Neural cell (in vitro differentiated cells): ENCODE measurements around the gene CHRM3. TPM values are rescaled to one million over a fixed set of nuclear protein-coding genes. Genes with fewer than 3 reads are reported as not detected.

Source experiments
- H2AFZ ChIP-seq: fragments of 200-600, 300-800 bp; sonication (generic), shearing (Covaris generic); 2 replicates; pipeline ENCODE4 v1.6.0; 2014; ENCODE audit warnings: low read depth, mild to moderate bottlenecking, antibody characterized with exemption, low read length, moderate library complexity
- H3F3A ChIP-seq: fragments of 200-600 bp; shearing (Covaris generic); 2 replicates; pipeline ENCODE4 v1.6.1; 2016; ENCODE audit warnings: mild to moderate bottlenecking, moderate library complexity, mixed read lengths, antibody characterized with exemption, low read length; ENCODE audit not compliant: insufficient read depth, poor library complexity, severe bottlenecking
- H3K27ac ChIP-seq: fragments of 200-600, 300-800 bp; sonication (generic), shearing (Covaris generic); 2 replicates; pipeline ENCODE4 v1.5.1; 2014; ENCODE audit warnings: mild to moderate bottlenecking, low read length, moderate library complexity
- H3K27me3 ChIP-seq: fragments of 300-800, 200-600 bp; sonication (generic), shearing (Covaris generic); 2 replicates; pipeline ENCODE4 v1.6.0; 2014; ENCODE audit warnings: mild to moderate bottlenecking, low read depth, low read length, moderate library complexity; ENCODE audit not compliant: insufficient read depth
- H3K36me3 ChIP-seq: fragments of 300-800, 200-600 bp; sonication (generic), shearing (Covaris generic); 2 replicates; pipeline ENCODE4 v1.5.1; 2014; ENCODE audit warnings: mild to moderate bottlenecking, antibody characterized with exemption, low read length, moderate library complexity; ENCODE audit not compliant: insufficient read depth
- H3K4me2 ChIP-seq: fragments of 300-800, 200-600 bp; sonication (generic), shearing (Covaris generic); 2 replicates; pipeline ENCODE4 v1.6.0; 2014; ENCODE audit warnings: mild to moderate bottlenecking, low read length
- H3K4me3 ChIP-seq: fragments of 300-800, 200-600 bp; sonication (generic), shearing (Covaris generic); 2 replicates; pipeline ENCODE4 v1.5.1; 2014; ENCODE audit warnings: mild to moderate bottlenecking, low read length, moderate library complexity
- H3K79me2 ChIP-seq: fragments of 200-600 bp; shearing (Covaris generic); replicated peaks from 2 replicates; pipeline ENCODE4 v1.6.0; 2014; ENCODE audit warnings: mild to moderate bottlenecking, low read length, moderate library complexity; ENCODE audit not compliant: insufficient read depth
- H3K9ac ChIP-seq: fragments of 300-800, 200-600 bp; sonication (generic), shearing (Covaris generic); 2 replicates; pipeline ENCODE4 v1.6.1; 2016; ENCODE audit warnings: mild to moderate bottlenecking, low read length, mixed read lengths
- H3K9me2 ChIP-seq: fragments of 200-600 bp; shearing (Covaris generic); 2 replicates; pipeline ENCODE4 v1.6.1; 2016; ENCODE audit warnings: mild to moderate bottlenecking, low read length, mixed read lengths; ENCODE audit not compliant: insufficient read depth
- H3K9me3 ChIP-seq: fragments of 200-600, 300-800 bp; sonication (generic), shearing (Covaris generic); 2 replicates; pipeline ENCODE4 v1.6.1; 2016; ENCODE audit warnings: mild to moderate bottlenecking, mixed run types, low read length, moderate library complexity, mixed read lengths
- H4K20me1 ChIP-seq: fragments of 200-600 bp; shearing (Covaris generic); 2 replicates; pipeline ENCODE4 v1.6.1; 2016; ENCODE audit warnings: mild to moderate bottlenecking, mixed run types; ENCODE audit not compliant: insufficient read depth
- EP300 ChIP-seq: fragments of 450-650 bp; conservative IDR thresholded peaks from 2 replicates; pipeline ENCODE4 v1.6.1; 2014; ENCODE audit warnings: antibody characterized with exemption, mild to moderate bottlenecking, moderate library complexity; ENCODE audit not compliant: poor library complexity, severe bottlenecking
- EZH2 ChIP-seq: fragments of 200-600, 300-800 bp; shearing (Covaris generic), sonication (generic); IDR thresholded peaks from 2 replicates; pipeline ENCODE4 v1.6.1; 2014; ENCODE audit warnings: antibody characterized with exemption, low read length, borderline replicate concordance, mild to moderate bottlenecking; ENCODE audit not compliant: insufficient read depth, poor library complexity, severe bottlenecking
- MXI1 ChIP-seq: fragments of 450-650 bp; conservative IDR thresholded peaks from 2 replicates; pipeline ENCODE4 v1.6.1; 2014; ENCODE audit warnings: antibody characterized with exemption, mild to moderate bottlenecking; ENCODE audit not compliant: poor library complexity, severe bottlenecking
- POLR2AphosphoS5 ChIP-seq: IDR thresholded peaks from 2 replicates; pipeline ENCODE4 v1.6.1; 2012
- RAD21 ChIP-seq: fragments of 450-650 bp; conservative IDR thresholded peaks from 2 replicates; pipeline ENCODE4 v1.6.1; 2014; ENCODE audit warnings: antibody characterized with exemption, mild to moderate bottlenecking, moderate library complexity
- SMC3 ChIP-seq: fragments of 450-650 bp; conservative IDR thresholded peaks from 2 replicates; pipeline ENCODE4 v1.6.1; 2014; ENCODE audit warnings: antibody characterized with exemption, mild to moderate bottlenecking, moderate library complexity; ENCODE audit not compliant: poor library complexity
- TAF1 ChIP-seq: IDR thresholded peaks from 2 replicates; pipeline ENCODE4 v1.6.1; 2012; ENCODE audit warnings: low read depth
- polyA plus RNA-seq: library from polyadenylated mRNA; depleted of rRNA; stranded (reverse); fragments of >200 nt; gene quantifications from 2 replicates; pipeline ENCODE4 v1.2.3, GENCODE V29; 2014
- TF ChIP-seq, protein P1 (sequence below): IDR thresholded peaks from 2 replicates; pipeline ENCODE4 v1.6.1; 2012; ENCODE audit warnings: borderline replicate concordance
- TF ChIP-seq, protein P2 (sequence below): fragments of 450-650 bp; IDR thresholded peaks from 2 replicates; pipeline ENCODE4 v1.5.1; 2014; ENCODE audit warnings: antibody characterized with exemption, mild to moderate bottlenecking, moderate library complexity; ENCODE audit not compliant: poor library complexity, severe bottlenecking

Gene CHRM3
- polyA plus RNA-seq, 1 donor from 2014 or later = 0.16 TPM

DNA sequence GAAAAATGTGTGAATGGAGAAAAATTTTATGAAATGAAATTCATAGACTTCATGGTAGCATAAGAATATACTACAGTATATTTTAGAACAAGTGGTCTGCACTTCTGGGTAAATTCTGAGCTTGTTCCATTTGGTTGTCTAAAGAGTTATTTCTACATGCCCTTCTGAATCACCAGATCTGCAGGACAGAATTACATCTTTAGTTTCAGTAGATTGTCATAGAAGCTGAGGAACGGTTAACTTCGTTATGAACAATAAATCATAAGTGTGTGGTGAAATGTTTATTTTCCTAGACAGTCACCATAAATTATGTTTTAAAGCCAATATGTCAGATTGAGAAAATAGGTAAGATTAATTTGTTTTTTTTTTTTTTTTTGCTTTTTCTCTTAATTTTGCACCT is 30.9 kb downstream of the CHRM3 start:
- no peak overlapping the region for H2AFZ ChIP-seq

DNA sequence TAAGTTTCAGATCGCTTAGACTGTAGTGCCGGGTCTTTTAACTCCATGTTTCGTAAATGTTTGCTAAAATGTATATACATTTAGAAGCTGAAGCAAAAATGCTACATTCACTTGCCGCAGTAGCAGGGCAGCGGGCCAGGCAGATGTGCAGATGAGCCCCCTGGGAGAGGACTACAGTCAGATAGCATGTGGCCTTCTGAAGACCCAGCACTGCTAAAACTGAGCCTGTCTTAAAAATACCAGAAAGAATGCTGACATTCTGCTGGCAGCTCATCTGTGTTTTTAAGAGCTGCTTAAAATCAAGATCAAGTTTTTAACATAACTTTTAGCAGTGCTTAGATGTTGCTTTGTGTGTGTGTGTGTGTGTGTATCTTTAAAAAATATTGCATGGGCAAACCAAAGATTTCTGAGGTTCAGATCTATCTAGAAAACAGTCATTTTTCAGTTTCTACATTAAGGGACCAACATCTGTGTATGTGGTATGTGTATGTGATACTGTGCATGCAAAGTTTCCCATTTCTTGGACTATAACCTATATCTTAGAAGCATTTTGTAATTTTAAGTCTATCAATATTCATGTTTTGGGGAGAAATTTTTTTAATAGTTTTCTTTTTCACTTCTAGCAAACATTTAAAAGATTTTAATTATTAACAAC is 31.7 kb downstream of the CHRM3 start:
- Histone ChIP-seq H3K9ac (no peak overlapping the region), H3K4me3 (no peak overlapping the region), H3K27ac (no peak overlapping the region), H3F3A (no peaks in the 10 kb centered on the region), H3K9me2 (no peaks in the 10 kb centered on the region), H4K20me1 (no peaks in the 10 kb centered on the region), H3K4me2 (no peak overlapping the region), H3K27me3 (no peaks in the 10 kb centered on the region), H3K9me3 (no peaks in the 10 kb centered on the region), H2AFZ (no peak overlapping the region), H3K36me3 (no peaks in the 10 kb centered on the region), H3K79me2 (no peaks in the 10 kb centered on the region)
- TF ChIP-seq RAD21 (no peak), EP300 (no peak), TAF1 (no peak), SMC3 (no peak), MXI1 (no peak), EZH2 (no peak), POLR2AphosphoS5 (no peak)
- TF ChIP-seq, protein P1, sequence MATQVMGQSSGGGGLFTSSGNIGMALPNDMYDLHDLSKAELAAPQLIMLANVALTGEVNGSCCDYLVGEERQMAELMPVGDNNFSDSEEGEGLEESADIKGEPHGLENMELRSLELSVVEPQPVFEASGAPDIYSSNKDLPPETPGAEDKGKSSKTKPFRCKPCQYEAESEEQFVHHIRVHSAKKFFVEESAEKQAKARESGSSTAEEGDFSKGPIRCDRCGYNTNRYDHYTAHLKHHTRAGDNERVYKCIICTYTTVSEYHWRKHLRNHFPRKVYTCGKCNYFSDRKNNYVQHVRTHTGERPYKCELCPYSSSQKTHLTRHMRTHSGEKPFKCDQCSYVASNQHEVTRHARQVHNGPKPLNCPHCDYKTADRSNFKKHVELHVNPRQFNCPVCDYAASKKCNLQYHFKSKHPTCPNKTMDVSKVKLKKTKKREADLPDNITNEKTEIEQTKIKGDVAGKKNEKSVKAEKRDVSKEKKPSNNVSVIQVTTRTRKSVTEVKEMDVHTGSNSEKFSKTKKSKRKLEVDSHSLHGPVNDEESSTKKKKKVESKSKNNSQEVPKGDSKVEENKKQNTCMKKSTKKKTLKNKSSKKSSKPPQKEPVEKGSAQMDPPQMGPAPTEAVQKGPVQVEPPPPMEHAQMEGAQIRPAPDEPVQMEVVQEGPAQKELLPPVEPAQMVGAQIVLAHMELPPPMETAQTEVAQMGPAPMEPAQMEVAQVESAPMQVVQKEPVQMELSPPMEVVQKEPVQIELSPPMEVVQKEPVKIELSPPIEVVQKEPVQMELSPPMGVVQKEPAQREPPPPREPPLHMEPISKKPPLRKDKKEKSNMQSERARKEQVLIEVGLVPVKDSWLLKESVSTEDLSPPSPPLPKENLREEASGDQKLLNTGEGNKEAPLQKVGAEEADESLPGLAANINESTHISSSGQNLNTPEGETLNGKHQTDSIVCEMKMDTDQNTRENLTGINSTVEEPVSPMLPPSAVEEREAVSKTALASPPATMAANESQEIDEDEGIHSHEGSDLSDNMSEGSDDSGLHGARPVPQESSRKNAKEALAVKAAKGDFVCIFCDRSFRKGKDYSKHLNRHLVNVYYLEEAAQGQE = no peak
- TF ChIP-seq, protein P2, sequence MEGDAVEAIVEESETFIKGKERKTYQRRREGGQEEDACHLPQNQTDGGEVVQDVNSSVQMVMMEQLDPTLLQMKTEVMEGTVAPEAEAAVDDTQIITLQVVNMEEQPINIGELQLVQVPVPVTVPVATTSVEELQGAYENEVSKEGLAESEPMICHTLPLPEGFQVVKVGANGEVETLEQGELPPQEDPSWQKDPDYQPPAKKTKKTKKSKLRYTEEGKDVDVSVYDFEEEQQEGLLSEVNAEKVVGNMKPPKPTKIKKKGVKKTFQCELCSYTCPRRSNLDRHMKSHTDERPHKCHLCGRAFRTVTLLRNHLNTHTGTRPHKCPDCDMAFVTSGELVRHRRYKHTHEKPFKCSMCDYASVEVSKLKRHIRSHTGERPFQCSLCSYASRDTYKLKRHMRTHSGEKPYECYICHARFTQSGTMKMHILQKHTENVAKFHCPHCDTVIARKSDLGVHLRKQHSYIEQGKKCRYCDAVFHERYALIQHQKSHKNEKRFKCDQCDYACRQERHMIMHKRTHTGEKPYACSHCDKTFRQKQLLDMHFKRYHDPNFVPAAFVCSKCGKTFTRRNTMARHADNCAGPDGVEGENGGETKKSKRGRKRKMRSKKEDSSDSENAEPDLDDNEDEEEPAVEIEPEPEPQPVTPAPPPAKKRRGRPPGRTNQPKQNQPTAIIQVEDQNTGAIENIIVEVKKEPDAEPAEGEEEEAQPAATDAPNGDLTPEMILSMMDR = no peak

More for the DNA sequence above, 30.9 kb downstream of the CHRM3 start:
- Histone ChIP-seq H3K27me3 (no peaks in the 10 kb centered on the region), H3K4me2 (no peak overlapping the region), H3K9me2 (no peaks in the 10 kb centered on the region), H3K9ac (no peak overlapping the region), H3K9me3 (no peaks in the 10 kb centered on the region), H3F3A (no peaks in the 10 kb centered on the region), H3K79me2 (no peaks in the 10 kb centered on the region), H3K4me3 (no peak overlapping the region), H4K20me1 (no peaks in the 10 kb centered on the region), H3K36me3 (no peaks in the 10 kb centered on the region), H3K27ac (no peak overlapping the region)
- TF ChIP-seq SMC3 (no peak), RAD21 (no peak), POLR2AphosphoS5 (no peak), MXI1 (no peak), EZH2 (no peak), EP300 (no peak), TAF1 (no peak)
- TF ChIP-seq, protein P1 = no peak
- TF ChIP-seq, protein P2 = no peak
